ENCODE results near the gene MAP3K4. TPM values are rescaled to one million over a fixed set of nuclear protein-coding genes. Genes with fewer than 3 reads are reported as not detected.

The MAP3K4 gene
- total RNA-seq, 4 donors from 2014 or later, result 22.5 to 38.0 (median 27.4) TPM

GRCh38 chr6:161107779-161108730 lies 116.5 kb downstream of the MAP3K4 start:
- no peak overlapping the region for H3K27ac ChIP-seq
- peaks cover 9 to 100% (median 49%) of the 10 kb centered on the region in 3 donors for H3K36me3 ChIP-seq
- H3K4me3 ChIP-seq, result no peak overlapping the region
- no peak for DNase-seq
- intact Hi-C loops (cut with DNase I), result no loop called here
- 92% methylated on average over 23 of the region's 23 CpGs for WGBS, 2 donors
- no peaks in the 10 kb centered on the region for H3K27me3 ChIP-seq
- TF ChIP-seq, protein P1, sequence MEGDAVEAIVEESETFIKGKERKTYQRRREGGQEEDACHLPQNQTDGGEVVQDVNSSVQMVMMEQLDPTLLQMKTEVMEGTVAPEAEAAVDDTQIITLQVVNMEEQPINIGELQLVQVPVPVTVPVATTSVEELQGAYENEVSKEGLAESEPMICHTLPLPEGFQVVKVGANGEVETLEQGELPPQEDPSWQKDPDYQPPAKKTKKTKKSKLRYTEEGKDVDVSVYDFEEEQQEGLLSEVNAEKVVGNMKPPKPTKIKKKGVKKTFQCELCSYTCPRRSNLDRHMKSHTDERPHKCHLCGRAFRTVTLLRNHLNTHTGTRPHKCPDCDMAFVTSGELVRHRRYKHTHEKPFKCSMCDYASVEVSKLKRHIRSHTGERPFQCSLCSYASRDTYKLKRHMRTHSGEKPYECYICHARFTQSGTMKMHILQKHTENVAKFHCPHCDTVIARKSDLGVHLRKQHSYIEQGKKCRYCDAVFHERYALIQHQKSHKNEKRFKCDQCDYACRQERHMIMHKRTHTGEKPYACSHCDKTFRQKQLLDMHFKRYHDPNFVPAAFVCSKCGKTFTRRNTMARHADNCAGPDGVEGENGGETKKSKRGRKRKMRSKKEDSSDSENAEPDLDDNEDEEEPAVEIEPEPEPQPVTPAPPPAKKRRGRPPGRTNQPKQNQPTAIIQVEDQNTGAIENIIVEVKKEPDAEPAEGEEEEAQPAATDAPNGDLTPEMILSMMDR (IDR thresholded peaks at IDR 0.05), result no peak
- no peak for TF ChIP-seq POLR2A (IDR thresholded peaks at IDR 0.05)
- H3K9me3 ChIP-seq, result no peaks in the 10 kb centered on the region
- no peaks in the 10 kb centered on the region for H3K4me1 ChIP-seq

DNA sequence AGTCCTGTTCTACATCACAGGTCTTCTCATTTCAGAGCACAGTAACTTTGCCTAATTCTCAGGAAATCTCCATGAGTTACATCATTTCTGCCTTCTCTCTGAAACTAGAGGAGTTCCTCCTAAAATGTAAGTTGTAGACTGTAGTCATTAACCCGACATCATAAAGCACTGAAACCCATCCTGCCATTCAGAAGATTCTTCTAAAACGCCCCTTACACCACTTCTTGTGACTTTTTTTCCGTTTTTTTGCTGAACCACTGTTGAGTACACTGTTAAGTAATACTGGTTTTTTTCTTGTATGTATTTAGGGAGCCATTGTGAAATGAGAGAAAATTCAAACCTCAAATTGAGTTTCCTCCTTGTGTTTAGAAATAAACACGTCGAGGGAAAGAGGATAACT lies 117.3 kb downstream of the MAP3K4 start:
- Histone ChIP-seq H3K27ac (no peak overlapping the region), H3K9me3 (no peaks in the 10 kb centered on the region), H3K4me3 (no peak overlapping the region), H3K27me3 (no peaks in the 10 kb centered on the region), H3K36me3 (peaks cover 11 to 100% (median 43%) of the 10 kb centered on the region in 3 donors), H3K4me1 (no peaks in the 10 kb centered on the region)
- DNase-seq, result no peak
- 78 to 94% methylated on average over 5 of the region's 5 CpGs for WGBS, 2 donors
- TF ChIP-seq POLR2A (IDR thresholded peaks at IDR 0.05), result no peak
- TF ChIP-seq, protein P1 (IDR thresholded peaks at IDR 0.05), result no peak
- intact Hi-C loops (cut with DNase I), result no loop called here

GRCh38 chr6:161109366-161109765 lies 117.8 kb downstream of the MAP3K4 start:
- no peaks in the 10 kb centered on the region for H3K9me3 ChIP-seq
- H3K4me3 ChIP-seq, result no peak overlapping the region
- H3K36me3 ChIP-seq, result peaks cover 11 to 100% (median 44%) of the 10 kb centered on the region in 3 donors
- no peak overlapping the region for H3K27ac ChIP-seq
- TF ChIP-seq POLR2A (IDR thresholded peaks at IDR 0.05), result no peak
- TF ChIP-seq, protein P1 (IDR thresholded peaks at IDR 0.05), result no peak
- DNase-seq, result no peak
- WGBS, 2 donors, result 77 to 79% methylated on average over 4 of the region's 4 CpGs
- H3K4me1 ChIP-seq, result no peaks in the 10 kb centered on the region
- intact Hi-C loops (cut with DNase I), result no loop called here
- H3K27me3 ChIP-seq, result no peaks in the 10 kb centered on the region

DNA sequence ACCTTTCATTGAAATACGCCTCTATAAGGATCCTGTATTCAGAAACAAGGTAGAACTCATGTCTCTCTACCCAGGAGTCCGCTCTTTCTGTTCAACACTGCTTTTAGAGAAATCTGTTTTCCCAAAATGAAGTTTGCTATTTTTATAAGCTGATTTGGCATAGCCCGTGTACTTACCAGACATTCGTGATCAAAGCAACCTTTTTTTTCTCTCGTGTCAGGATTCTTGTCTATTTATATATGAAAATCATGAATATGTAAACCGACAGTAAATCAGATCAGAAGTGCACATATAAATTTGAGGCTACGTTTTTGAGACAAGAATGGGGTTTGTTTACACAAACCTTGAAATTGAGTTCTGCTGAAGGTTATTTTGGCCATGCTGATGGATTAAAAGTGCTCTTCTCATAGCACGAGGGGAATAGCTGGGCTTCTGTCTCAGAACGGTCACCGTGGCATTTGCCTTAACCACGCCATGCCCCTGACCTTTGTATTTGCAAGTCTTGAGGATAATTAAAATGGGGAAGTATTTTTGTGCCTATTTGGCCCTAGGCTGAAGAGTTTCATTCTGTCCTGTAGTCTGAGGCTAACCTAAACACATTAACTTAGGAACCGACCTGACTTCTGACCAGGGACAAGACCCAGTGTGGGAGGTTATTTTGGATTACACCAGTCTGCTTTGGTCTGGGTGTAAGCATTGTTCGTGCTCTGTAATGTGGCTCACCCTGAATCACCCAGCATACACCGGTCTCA lies 118.6 kb downstream of the MAP3K4 start:
- peaks cover 11 to 100% (median 47%) of the 10 kb centered on the region in 3 donors for H3K36me3 ChIP-seq
- no peaks in the 10 kb centered on the region for H3K4me1 ChIP-seq
- no peak for DNase-seq
- TF ChIP-seq, protein P1 (IDR thresholded peaks at IDR 0.05), result no peak
- TF ChIP-seq POLR2A (IDR thresholded peaks at IDR 0.05), result no peak
- WGBS, 2 donors, result 85% methylated on average over 14 of the region's 14 CpGs
- intact Hi-C loops (cut with DNase I), result no loop called here
- H3K27me3 ChIP-seq, result no peaks in the 10 kb centered on the region
- H3K4me3 ChIP-seq, result no peak overlapping the region
- H3K27ac ChIP-seq, result no peak overlapping the region
- H3K9me3 ChIP-seq, result no peaks in the 10 kb centered on the region

GRCh38 chr6:161111261-161111660 lies 119.7 kb downstream of the MAP3K4 start:
- Histone ChIP-seq H3K9me3 (no peaks in the 10 kb centered on the region), H3K36me3 (peaks cover 11 to 100% (median 47%) of the 10 kb centered on the region in 3 donors), H3K27me3 (no peaks in the 10 kb centered on the region), H3K4me1 (no peaks in the 10 kb centered on the region), H3K4me3 (no peak overlapping the region), H3K27ac (no peak overlapping the region)
- WGBS, 2 donors, result 72 to 86% methylated on average over 4 of the region's 4 CpGs
- DNase-seq, result no peak
- intact Hi-C loops (cut with DNase I), result no loop called here
- TF ChIP-seq POLR2A (IDR thresholded peaks at IDR 0.05), result no peak
- TF ChIP-seq, protein P1 (IDR thresholded peaks at IDR 0.05), result no peak

Measured in esophagus squamous epithelium (tissue), 5 donors.